Keratinocyte (primary cell): Measurements from ENCODE around the gene SLCO2B1. TPM values are rescaled to one million over a fixed set of nuclear protein-coding genes. Genes with fewer than 3 reads are reported as not detected.

Experiments
- DNase-seq: peaks from one replicate; pipeline ENCODE4 v3.0.0-alpha.2; 2011; ENCODE audit warnings: low read depth, missing footprints, low spot score
- FAIRE-seq: peaks from 2 replicates; lab custom pipeline; 2011; peaks lifted over from hg19 to GRCh38; lab: Jason Lieb, UNC
- H2AFZ ChIP-seq: 2 replicates; pipeline ENCODE4 v1.6.0; 2012; ENCODE audit warnings: low read length, control low read depth, inconsistent platforms; ENCODE audit not compliant: control insufficient read depth
- H3K27ac ChIP-seq: 2 replicates; pipeline ENCODE4 v1.5.1; 2011; ENCODE audit warnings: low read length; ENCODE audit not compliant: control insufficient read depth, insufficient read depth
- H3K27me3 ChIP-seq: 3 replicates; pipeline ENCODE4 v1.6.0; 2011; ENCODE audit warnings: low read length; ENCODE audit not compliant: control insufficient read depth, insufficient read depth; ENCODE audit errors: extremely low read depth
- H3K36me3 ChIP-seq, 2 experiments: 2 replicates in 1 of 2; 3 replicates in 1 of 2; pipeline ENCODE4 v1.5.1; 2011; ENCODE audit warnings: low read length in 2 of 2, mild to moderate bottlenecking in 1 of 2; ENCODE audit not compliant: control insufficient read depth in 2 of 2, insufficient read depth in 2 of 2; ENCODE audit errors: extremely low read depth in 1 of 2
- H3K4me1 ChIP-seq: 3 replicates; pipeline ENCODE4 v1.5.1; 2011; ENCODE audit warnings: low read length; ENCODE audit not compliant: control insufficient read depth, insufficient read depth; ENCODE audit errors: extremely low read depth
- H3K4me2 ChIP-seq: 3 replicates; pipeline ENCODE4 v1.6.0; 2011; ENCODE audit warnings: low read depth, low read length; ENCODE audit not compliant: control insufficient read depth, insufficient read depth; ENCODE audit errors: extremely low read depth
- H3K4me3 ChIP-seq, 3 experiments: fragments of 200-600 bp in 1 of 3; sonication (generic) in 1 of 3; 2 replicates in 2 of 3; 3 replicates in 1 of 3; pipeline ENCODE4 v1.5.1; 2011 to 2016; ENCODE audit warnings: low read length in 3 of 3, mild to moderate bottlenecking in 3 of 3, control low read depth in 2 of 3, inconsistent platforms in 1 of 3, low read depth in 1 of 3, mixed read lengths in 1 of 3, mixed run types in 1 of 3, moderate library complexity in 1 of 3; ENCODE audit not compliant: control insufficient read depth in 2 of 3, insufficient read depth in 2 of 3; ENCODE audit errors: extremely low read depth in 1 of 3
- H3K79me2 ChIP-seq: 2 replicates; pipeline ENCODE4 v1.6.0; 2012; ENCODE audit warnings: low read length; ENCODE audit not compliant: control insufficient read depth, insufficient read depth
- H3K9ac ChIP-seq: 3 replicates; pipeline ENCODE4 v1.6.0; 2011; ENCODE audit warnings: low read length; ENCODE audit not compliant: control insufficient read depth, insufficient read depth; ENCODE audit errors: extremely low read depth
- H3K9me1 ChIP-seq: 3 replicates; pipeline ENCODE4 v1.6.0; 2011; ENCODE audit warnings: low read length; ENCODE audit not compliant: control insufficient read depth, insufficient read depth; ENCODE audit errors: extremely low read depth
- H3K9me3 ChIP-seq: 2 replicates; pipeline ENCODE4 v1.5.1; 2012; ENCODE audit warnings: low read depth, low read length; ENCODE audit not compliant: control insufficient read depth
- H4K20me1 ChIP-seq: 3 replicates; pipeline ENCODE4 v1.6.0; 2011; ENCODE audit warnings: low read length; ENCODE audit not compliant: control insufficient read depth, insufficient read depth; ENCODE audit errors: extremely low read depth
- EZH2 ChIP-seq: IDR thresholded peaks from one replicate; pipeline ENCODE4 v1.6.1; 2012; ENCODE audit warnings: inconsistent platforms, mild to moderate bottlenecking, low read length, moderate library complexity
- dilution Hi-C: fragments of 300-500 bp; cut with MboI; formaldehyde crosslinking; loops from one replicate; pipeline ENCODE4 v1.7.0; 2020; ENCODE audit warnings: low sequenced_read_pairs; ENCODE audit not compliant: extremely low pct_ligation_motif_present
- polyA plus RNA-seq, 5 experiments: library from polyadenylated mRNA; depleted of rRNA in 3 of 5; stranded (reverse) in 3 of 5; stranded (forward) in 1 of 5; unstranded in 1 of 5; fragments of >200 nt; gene quantifications; 1 replicate in 1 of 5; 2 replicates in 3 of 5; 3 replicates in 1 of 5; pipeline versions ENCODE4 v1.2.1 to v1.2.3, GENCODE V29; 2011 to 2012; ENCODE audit warnings: missing spikeins in 2 of 5, low read depth in 1 of 5, low replicate concordance in 1 of 5
- TF ChIP-seq, protein P1 (sequence below), 3 experiments: IDR thresholded peaks in 1 of 3; conservative IDR thresholded peaks in 1 of 3; optimal IDR thresholded peaks in 1 of 3; 2 replicates in 2 of 3; 3 replicates in 1 of 3; pipeline versions ENCODE3 to v1.5.1; 2011; ENCODE audit warnings: low read length in 3 of 3, mild to moderate bottlenecking in 3 of 3, moderate library complexity in 2 of 3, control low read depth in 1 of 3, inconsistent platforms in 1 of 3; ENCODE audit not compliant: insufficient read depth in 2 of 3; ENCODE audit errors: extremely low read depth in 1 of 3

Gene SLCO2B1
- polyA plus RNA-seq, 1 donor (not counting 4 experiments of a cell fraction or from before 2014, with no cell fraction given), result not detected

DNA sequence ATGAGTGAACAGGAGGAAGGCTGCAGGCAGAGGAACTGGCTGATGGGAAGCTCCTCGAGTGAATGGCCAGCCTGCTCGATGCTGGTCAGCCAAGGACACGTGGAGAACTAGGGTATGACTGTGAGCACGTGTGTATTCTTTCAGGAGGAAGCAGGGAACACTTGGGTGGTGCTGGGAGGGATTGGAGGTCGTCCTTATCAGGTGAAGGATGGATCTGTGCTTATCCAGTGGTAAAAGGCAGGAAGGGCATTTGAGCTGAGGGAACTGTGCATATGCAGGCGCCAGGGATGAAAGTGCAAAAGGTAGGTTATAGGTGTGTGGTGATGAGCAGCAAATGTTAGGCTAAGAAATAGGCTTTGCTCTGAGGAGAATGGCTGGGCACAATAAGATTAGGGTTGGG is 9.7 kb upstream of the SLCO2B1 start:
- Histone ChIP-seq H3K4me1 (peaks cover 10% of the 10 kb centered on the region), H3K36me3 (no peaks in the 10 kb centered on the region), H3K9ac (no peak overlapping the region), H3K4me2 (no peak overlapping the region), H3K9me1 (no peaks in the 10 kb centered on the region), H3K27me3 (no peaks in the 10 kb centered on the region), H2AFZ (no peak overlapping the region), H3K9me3 (no peaks in the 10 kb centered on the region), H3K4me3 (no peak overlapping the region), H3K27ac (no peak overlapping the region), H3K79me2 (no peaks in the 10 kb centered on the region), H4K20me1 (no peaks in the 10 kb centered on the region)
- dilution Hi-C loops, result no loop called here
- TF ChIP-seq EZH2, result no peak
- TF ChIP-seq, protein P1, sequence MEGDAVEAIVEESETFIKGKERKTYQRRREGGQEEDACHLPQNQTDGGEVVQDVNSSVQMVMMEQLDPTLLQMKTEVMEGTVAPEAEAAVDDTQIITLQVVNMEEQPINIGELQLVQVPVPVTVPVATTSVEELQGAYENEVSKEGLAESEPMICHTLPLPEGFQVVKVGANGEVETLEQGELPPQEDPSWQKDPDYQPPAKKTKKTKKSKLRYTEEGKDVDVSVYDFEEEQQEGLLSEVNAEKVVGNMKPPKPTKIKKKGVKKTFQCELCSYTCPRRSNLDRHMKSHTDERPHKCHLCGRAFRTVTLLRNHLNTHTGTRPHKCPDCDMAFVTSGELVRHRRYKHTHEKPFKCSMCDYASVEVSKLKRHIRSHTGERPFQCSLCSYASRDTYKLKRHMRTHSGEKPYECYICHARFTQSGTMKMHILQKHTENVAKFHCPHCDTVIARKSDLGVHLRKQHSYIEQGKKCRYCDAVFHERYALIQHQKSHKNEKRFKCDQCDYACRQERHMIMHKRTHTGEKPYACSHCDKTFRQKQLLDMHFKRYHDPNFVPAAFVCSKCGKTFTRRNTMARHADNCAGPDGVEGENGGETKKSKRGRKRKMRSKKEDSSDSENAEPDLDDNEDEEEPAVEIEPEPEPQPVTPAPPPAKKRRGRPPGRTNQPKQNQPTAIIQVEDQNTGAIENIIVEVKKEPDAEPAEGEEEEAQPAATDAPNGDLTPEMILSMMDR (optimal IDR thresholded peaks at IDR 0.05 in 1 of 3, IDR thresholded peaks at IDR 0.05 in 1 of 3, conservative IDR thresholded peaks at IDR 0.05 in 1 of 3; ENCODE audit: extremely low read depth in 1 of 3, insufficient read depth in 2 of 3, low read length in 3 of 3), result no peak
- DNase-seq (no peak), FAIRE-seq (no peak)

DNA sequence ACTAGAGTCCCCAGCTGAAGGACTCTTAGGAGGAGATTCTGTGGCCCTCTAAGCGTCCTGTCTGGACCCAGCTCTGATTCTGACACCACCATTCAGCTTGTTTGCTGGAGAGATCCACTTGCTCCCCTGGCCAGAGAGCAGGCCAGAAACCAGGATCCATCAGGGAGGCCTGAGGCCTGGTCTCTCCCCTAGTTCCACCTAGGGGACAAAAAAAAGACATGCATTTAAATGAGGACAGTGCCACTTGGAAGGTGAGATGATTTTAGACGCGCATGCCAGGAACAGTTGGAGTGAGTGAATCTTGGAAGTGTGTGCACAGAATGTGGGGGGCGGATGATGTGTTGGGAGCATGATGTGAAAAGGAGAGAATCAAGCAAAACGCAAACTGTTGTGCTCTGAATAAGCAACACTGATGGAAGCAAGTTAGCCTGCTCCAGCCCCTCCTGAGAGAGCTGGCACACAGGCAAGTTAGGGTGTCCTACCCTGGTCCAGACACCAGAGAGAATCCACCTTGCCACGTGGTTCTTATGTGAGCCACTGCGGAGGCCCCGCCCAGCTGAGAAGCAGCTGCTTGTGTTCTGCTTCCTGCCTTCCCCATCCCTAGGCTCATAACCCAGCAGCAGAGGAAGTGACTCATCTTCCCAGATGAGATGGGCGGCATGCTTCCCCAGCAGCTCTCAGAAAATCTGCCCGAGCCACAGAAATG is 8.0 kb upstream of the SLCO2B1 start:
- peak; percentile 84 for FAIRE-seq
- dilution Hi-C loops, result no loop called here
- TF ChIP-seq EZH2, result no peak
- TF ChIP-seq, protein P1 (optimal IDR thresholded peaks at IDR 0.05 in 1 of 3, IDR thresholded peaks at IDR 0.05 in 1 of 3, conservative IDR thresholded peaks at IDR 0.05 in 1 of 3; ENCODE audit: extremely low read depth in 1 of 3, insufficient read depth in 2 of 3, low read length in 3 of 3), result no peak
- H4K20me1 ChIP-seq, result no peaks in the 10 kb centered on the region
- H3K36me3 ChIP-seq, result no peaks in the 10 kb centered on the region
- H2AFZ ChIP-seq, result peak overlapping the region; percentile 12
- no peaks in the 10 kb centered on the region for H3K79me2 ChIP-seq
- no peak overlapping the region for H3K27ac ChIP-seq
- H3K9me1 ChIP-seq, result no peaks in the 10 kb centered on the region
- H3K9me3 ChIP-seq, result no peaks in the 10 kb centered on the region
- peaks cover 10% of the 10 kb centered on the region for H3K4me1 ChIP-seq
- no peak overlapping the region for H3K4me3 ChIP-seq
- no peak overlapping the region for H3K9ac ChIP-seq
- peak; percentile 84 for DNase-seq
- peaks cover 6% of the 10 kb centered on the region for H3K27me3 ChIP-seq
- peak overlapping the region; percentile 2 for H3K4me2 ChIP-seq
